Measurements from ENCODE around the gene FGD5.

FGD5 gene

GRCh38 chr3:14922863-14923262, 104.1 kb downstream of the FGD5 start:
- DNase-seq (ENCODE audit: low read depth in 1 of 2, low spot score in 1 of 2) = no peak

GRCh38 chr3:14923476-14923875, 104.7 kb downstream of the FGD5 start:
- DNase-seq (ENCODE audit: low read depth in 1 of 2, low spot score in 1 of 2) = no peak

- no peak for DNase-seq (ENCODE audit: low read depth in 1 of 2, low spot score in 1 of 2)
Observed at GRCh38 chr3:14925729-14926591, 107.2 kb downstream of the FGD5 start.

GRCh38 chr3:14926592-14926991, 107.8 kb downstream of the FGD5 start:
- DNase-seq (ENCODE audit: low read depth in 1 of 2, low spot score in 1 of 2) = no peak

- DNase-seq (ENCODE audit: low read depth in 1 of 2, low spot score in 1 of 2) = no peak
Observed at GRCh38 chr3:14927308-14927707, 108.5 kb downstream of the FGD5 start.

- DNase-seq (ENCODE audit: low read depth in 1 of 2, low spot score in 1 of 2) = no peak
Observed at GRCh38 chr3:14929310-14930074, 110.7 kb downstream of the FGD5 start.

- DNase-seq (ENCODE audit: low read depth in 1 of 2, low spot score in 1 of 2) = no peak
Observed at GRCh38 chr3:14933820-14934425, 115.2 kb downstream of the FGD5 start.

- no peak for DNase-seq (ENCODE audit: low read depth in 1 of 2, low spot score in 1 of 2)
Observed at GRCh38 chr3:14935592-14936345, 117.0 kb downstream of the FGD5 start.

- no peak for DNase-seq (ENCODE audit: low read depth in 1 of 2, low spot score in 1 of 2)
Observed at GRCh38 chr3:14938954-14939353, 120.2 kb downstream of the FGD5 start.

GRCh38 chr3:14941871-14942270, 123.1 kb downstream of the FGD5 start:
- DNase-seq (ENCODE audit: low read depth in 1 of 2, low spot score in 1 of 2) = no peak

GRCh38 chr3:14943042-14943441, 124.3 kb downstream of the FGD5 start:
- DNase-seq (ENCODE audit: low read depth in 1 of 2, low spot score in 1 of 2) = no peak

GRCh38 chr3:14946236-14946635, 127.5 kb downstream of the FGD5 start:
- no peak for DNase-seq (ENCODE audit: low read depth in 1 of 2, low spot score in 1 of 2)

GRCh38 chr3:14946739-14947099, 128.0 kb downstream of the FGD5 start:
- DNase-seq (ENCODE audit: low read depth in 1 of 2, low spot score in 1 of 2) = no peak

GRCh38 chr3:14947100-14947885, 128.5 kb downstream of the FGD5 start, which contains the start of gene NR2C2:
Gene NR2C2 (plus strand): TSS chr3:14947583. CDS start chr3:15003915, 56,332 bp downstream.
- peak; percentile 79 to 83 for DNase-seq (ENCODE audit: low read depth in 1 of 2, low spot score in 1 of 2)

GRCh38 chr3:14947886-14948608, 129.3 kb downstream of the FGD5 start:
- peak; percentile 90 to 92 for DNase-seq (ENCODE audit: low read depth in 1 of 2, low spot score in 1 of 2)

- DNase-seq (ENCODE audit: low read depth in 1 of 2, low spot score in 1 of 2) = no peak
Observed at GRCh38 chr3:14948609-14949038, 129.9 kb downstream of the FGD5 start.

- DNase-seq (ENCODE audit: low read depth in 1 of 2, low spot score in 1 of 2) = no peak
Observed at GRCh38 chr3:14949126-14949525, 130.4 kb downstream of the FGD5 start.

- DNase-seq (ENCODE audit: low read depth in 1 of 2, low spot score in 1 of 2) = no peak
Observed at GRCh38 chr3:14950274-14950673, 131.5 kb downstream of the FGD5 start.

GRCh38 chr3:14957153-14957552, 138.4 kb downstream of the FGD5 start:
- no peak for DNase-seq (ENCODE audit: low read depth in 1 of 2, low spot score in 1 of 2)

- DNase-seq (ENCODE audit: low read depth in 1 of 2, low spot score in 1 of 2) = no peak
Observed at GRCh38 chr3:14957925-14958324, 139.2 kb downstream of the FGD5 start.

All from activated T-helper 1 cell treated with anti-CD3 and anti-CD28 coated beads, Interleukin-2, amount 50 U/mL, for 16 hours (primary cell).